HG02973 (cell line): Measurements from ENCODE around the gene CDH20.

Experiments used
- ATAC-seq: cut with Tn5 transposase; IDR thresholded peaks from one replicate; pipeline ENCODE4 v1.9.1; 2021; ENCODE audit warnings: moderate library complexity; ENCODE audit not compliant: unreplicated experiment

Gene CDH20

GRCh38 chr18:61570070-61570469 lies 236.8 kb downstream of the CDH20 start:
- ATAC-seq = no peak

- no peak for ATAC-seq
These were observed 238.9 kb downstream of the CDH20 start for GRCh38 chr18:61572084-61572655.

DNA sequence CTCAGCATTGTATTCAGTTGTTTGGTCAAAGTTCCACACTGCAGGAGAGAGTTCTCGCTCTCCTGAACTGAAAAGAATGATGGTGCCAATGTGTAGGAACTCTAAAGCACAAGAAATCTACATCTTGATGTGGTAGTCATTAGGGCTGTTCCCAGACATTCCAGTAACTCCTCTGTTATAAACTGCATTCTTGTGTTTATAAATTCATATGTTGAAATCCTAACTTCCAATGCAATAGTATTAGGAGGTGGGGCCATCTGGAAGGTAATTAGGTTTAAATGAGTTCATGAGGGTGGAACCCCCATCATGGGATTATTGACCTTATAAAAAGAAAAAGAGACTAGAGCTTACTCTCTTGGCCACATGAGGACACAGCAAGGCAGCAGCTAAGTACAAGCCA lies 239.6 kb downstream of the CDH20 start:
- ATAC-seq = no peak

- ATAC-seq = no peak
These were observed 241.4 kb downstream of the CDH20 start for GRCh38 chr18:61574665-61575064.

DNA sequence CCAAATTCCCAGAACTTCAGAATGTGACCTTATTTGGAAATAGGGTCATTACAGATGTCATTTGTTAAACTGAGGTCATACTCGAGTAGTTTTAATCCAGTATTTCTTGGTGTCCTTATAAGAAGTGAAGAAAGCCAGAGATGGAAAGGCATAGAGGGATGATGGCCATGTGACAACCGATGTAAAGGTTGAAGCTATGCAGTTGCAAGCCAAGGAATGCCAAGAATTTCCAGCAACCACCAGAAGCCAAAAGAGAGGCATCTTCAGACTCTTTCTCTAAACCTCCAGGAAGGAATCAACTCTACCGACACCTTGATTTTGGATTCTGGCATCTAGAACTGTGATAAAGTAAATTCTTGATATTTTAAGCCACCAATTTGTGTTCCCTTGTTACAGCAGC lies 242.2 kb downstream of the CDH20 start:
- ATAC-seq = no peak

GRCh38 chr18:61578846-61579245 lies 245.6 kb downstream of the CDH20 start:
- ATAC-seq = no peak

DNA sequence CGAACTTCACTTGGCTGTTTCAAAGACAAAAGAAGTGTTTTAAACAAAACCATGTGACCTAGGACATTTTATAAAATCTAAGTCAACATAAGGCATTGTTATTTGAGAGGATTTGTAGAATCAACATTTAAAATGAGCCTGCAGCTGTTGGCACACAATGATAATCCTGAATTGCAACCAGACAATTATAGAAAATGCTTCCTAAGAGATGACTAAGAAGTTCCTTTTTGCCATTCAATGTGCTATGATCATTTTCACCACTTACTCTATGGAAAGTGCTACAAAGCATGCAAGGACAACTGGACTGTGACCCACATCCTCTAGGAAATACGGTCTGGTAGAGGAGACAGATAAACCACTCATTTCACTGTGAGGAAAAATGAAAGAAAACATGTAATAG lies 246.4 kb downstream of the CDH20 start:
- no peak for ATAC-seq

DNA sequence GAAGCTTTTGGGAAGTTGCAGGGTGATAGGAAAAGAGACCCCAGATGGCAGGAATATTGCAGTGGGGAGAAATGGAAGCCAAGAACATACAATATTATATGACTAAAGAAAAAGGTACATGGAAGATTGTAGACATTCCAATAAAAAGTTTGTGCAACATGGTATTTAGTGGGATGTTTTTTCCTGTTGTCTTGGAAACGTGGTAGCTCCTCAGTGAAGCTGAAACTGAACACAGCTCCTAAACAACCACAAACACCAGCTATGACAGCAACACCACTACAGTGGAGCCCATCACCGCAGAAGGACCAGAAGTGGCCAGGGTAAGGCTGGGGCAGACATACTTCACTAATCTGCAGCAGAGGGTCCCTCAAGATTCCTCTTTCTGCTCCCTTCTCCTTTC lies 246.8 kb downstream of the CDH20 start:
- ATAC-seq = no peak

DNA sequence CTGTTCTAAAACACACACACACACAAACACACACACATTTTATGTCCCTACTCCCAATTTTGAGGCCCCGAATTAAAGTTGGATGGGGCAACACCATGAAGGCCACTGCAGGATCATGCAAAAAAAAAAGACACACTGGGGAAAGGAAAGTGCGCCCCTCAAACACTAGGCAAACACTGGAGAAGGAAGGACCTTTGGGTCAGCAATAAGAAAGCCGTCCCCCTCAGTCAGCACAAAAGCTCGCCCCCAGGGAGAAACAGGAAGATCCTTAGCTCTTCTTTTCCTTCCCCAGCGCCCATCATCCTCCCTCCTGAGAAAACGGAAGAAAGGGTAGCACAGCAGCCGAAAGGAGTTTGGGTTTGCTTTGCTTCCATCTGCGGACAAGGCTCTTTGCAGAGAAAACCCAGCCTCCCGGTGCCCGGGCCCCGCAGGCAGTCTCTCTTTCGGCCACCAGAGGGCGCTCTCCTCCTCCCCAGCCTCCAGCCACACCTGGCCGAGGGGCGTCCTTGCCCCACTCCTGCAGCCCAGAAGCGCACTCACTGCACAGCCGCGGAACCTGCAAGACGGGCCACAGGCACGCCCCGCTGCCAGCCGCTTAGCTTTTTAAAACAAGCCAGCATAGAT lies 248.5 kb downstream of the CDH20 start:
- peak; percentile 89 for ATAC-seq

DNA sequence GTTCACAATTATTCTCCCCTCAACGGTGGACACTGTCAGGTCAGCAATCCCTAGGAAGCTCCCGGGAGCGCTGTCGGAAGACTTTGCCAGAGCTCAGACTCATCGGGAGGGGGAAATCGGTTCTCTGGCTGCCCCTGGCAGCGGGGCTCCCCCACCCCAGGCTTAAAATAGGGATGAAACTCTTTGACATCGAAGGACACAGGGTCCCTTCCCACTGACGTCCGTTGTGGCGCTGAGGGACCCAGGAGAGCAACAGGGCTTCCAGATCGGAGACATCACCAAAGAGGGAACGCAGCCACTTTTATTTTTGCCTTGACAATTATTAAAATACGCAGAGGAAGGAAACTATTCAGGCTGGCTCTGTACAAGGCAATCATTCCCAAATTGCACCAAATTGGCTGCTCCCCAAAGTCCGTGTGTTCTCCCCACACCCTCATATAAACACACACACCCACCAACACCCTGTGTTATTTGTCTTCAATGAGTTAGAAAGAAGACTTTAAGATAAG lies 249.0 kb downstream of the CDH20 start:
- ATAC-seq = no peak

DNA sequence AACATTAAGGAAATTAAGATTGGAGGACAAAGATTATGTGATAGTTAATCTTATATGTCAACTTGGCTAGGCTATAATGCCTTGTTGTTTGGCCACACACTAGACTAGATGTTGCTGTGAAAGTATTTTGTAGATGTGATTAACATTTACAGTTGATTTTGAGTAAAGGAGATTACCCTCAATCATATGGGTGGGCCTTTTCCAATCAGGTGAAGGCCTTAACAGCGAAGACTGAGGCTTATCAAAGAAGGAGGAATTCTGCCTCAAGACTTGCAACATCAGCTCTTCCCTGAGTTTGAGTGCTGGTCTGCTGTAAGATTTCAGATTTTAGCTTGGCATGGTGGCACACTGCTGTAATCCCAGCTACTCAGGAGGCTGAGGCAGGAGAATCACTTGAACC lies 250.3 kb downstream of the CDH20 start:
- ATAC-seq = no peak

- ATAC-seq = no peak
These were observed 254.6 kb downstream of the CDH20 start for GRCh38 chr18:61587865-61588264.

GRCh38 chr18:61589053-61589723 lies 256.0 kb downstream of the CDH20 start:
- no peak for ATAC-seq

DNA sequence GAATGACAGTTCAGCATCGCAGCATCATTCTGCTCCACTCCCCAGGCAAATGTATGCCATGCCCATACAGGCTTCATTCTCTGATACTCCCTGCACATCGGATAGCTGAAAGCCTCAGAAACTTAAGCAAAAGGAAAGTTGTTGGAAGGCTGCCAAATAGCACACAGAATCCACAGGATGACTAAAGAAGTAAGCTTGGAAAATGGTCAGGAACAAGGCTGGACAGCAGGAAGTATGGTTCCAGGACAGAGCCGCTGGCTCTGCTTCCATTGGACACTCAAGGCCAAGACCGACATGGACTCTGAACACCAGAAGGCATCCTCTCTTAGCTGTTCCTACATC lies 256.5 kb downstream of the CDH20 start:
- no peak for ATAC-seq

DNA sequence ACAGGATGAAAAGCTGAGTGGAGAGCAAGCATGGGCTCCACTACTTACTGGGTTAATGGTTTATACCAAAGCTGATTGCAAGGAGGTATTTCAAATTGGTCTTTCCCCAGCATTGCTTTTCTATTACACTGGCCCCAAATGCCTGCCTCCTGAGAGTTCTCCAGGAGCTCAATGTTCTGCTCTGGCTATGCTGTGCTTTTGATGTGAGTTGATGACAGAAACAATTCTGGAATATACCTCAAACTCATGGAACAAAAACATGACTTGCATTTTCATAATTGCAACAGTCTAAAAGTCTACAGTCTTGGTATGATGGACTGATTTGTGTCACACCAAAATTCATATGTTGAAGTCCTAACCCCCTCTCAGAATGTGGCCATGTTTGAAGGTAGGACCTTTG lies 258.0 kb downstream of the CDH20 start:
- no peak for ATAC-seq

DNA sequence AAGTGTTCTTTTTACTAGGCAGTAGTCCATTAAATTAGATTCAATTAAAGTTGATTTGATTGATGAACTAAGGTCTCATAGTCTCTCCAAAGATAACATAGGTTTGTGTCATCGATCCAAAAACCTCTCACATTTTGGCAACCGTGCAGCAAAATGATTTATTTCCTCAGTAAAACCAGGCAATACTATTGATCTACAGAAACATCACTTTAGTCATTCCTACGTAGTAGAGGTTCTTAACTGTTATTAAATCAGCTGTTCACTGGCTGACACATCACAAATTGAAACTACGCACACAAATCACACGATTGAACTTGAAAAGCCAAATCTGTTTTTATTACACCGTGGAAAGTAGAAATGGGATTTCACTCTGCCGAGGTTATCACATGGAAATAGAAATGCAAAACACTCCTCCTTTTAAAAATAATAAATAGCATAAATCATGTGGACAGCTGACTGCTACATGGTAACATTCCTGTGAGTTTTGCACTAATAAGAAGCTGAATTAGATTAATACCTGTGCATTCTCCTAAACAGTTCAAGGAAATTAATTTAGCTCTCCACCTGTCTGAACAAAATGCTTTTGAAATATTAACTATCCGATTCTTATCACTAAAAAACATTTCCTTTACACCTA lies 262.5 kb downstream of the CDH20 start:
- ATAC-seq = no peak

GRCh38 chr18:61596296-61596695 lies 263.1 kb downstream of the CDH20 start:
- ATAC-seq = no peak

GRCh38 chr18:61597316-61597715 lies 264.1 kb downstream of the CDH20 start:
- no peak for ATAC-seq

DNA sequence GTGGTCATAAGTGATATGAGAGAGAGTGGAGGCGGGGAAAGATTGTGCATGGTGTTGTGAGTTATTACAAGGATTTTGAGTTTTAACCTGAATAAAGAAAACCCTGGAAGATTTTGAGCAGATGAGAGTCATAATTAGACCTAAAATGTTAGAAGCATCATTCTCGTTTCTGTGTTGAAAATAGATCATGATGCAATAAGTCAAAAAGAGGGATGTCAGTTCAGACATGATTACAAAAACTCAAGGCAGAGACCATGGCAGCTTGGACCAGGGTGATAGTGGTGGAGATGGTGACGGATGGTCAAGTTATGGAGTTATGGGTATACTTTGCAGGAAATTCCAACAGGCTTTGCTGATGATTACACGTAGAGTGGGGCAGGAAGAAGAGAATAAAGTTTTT lies 267.2 kb downstream of the CDH20 start:
- ATAC-seq = no peak

DNA sequence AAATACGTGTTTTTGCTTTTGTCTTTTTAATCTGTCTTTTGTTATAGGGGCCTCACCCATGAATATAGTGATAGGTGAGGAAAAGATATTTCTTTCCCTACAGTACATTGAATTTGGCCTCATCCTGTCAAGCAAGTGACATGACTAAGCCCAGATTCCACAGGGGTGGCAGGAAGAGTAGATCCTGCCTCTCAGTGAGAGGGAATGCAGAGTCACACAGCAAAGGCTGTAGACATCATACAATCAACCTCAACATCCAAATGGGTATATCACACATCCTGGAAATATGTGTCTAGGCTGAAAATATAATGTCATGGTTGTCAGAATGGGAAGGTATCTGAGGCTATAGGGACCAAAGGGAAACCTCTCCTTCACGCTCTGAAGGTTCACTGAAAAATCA lies 269.6 kb downstream of the CDH20 start:
- ATAC-seq = no peak
